ENCODE data around the gene MLEC.

- TF ChIP-seq SIN3A (IDR thresholded peaks at IDR 0.05; ENCODE audit: borderline replicate concordance, insufficient read depth, low read length): no peak
- no peak for TF ChIP-seq POLR2AphosphoS5 (IDR thresholded peaks at IDR 0.05; ENCODE audit: low read depth, low read length)
- TF ChIP-seq REST (IDR thresholded peaks at IDR 0.05; ENCODE audit: insufficient read depth in 1 of 2, low read depth in 2 of 2, low read length in 2 of 2): no peak
- no peak for TF ChIP-seq TAF1 (IDR thresholded peaks at IDR 0.05; ENCODE audit: borderline replicate concordance, insufficient read depth, low read length)
Measured at GRCh38 chr12:120708651-120709050, 21.7 kb downstream of the MLEC start.
